ENCODE results near the gene GREB1.

The GREB1 gene

DNA sequence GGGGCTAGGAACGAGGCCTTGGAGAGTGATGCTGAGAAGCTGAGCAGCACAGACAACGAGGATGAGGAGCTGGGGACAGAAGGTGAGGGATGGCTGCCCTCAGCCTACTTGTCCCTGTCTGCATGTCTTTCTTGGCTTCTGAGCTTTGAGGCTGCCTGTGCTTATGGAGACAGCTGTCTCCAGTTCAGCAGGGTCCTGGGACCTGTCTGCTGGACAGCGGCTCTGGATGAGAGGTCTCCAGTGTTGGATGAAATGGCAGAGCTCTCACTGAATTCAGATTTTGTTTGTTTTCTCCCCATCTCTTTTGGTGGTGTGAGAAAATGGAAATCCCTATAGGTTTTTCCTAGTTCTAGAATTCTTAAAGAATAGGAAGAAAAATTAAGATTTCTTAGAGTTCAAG lies 81.4 kb downstream of the GREB1 start:
- DNase-seq: no peak

GRCh38 chr2:11616097-11616687 lies 82.3 kb downstream of the GREB1 start:
- no peak for DNase-seq

DNA sequence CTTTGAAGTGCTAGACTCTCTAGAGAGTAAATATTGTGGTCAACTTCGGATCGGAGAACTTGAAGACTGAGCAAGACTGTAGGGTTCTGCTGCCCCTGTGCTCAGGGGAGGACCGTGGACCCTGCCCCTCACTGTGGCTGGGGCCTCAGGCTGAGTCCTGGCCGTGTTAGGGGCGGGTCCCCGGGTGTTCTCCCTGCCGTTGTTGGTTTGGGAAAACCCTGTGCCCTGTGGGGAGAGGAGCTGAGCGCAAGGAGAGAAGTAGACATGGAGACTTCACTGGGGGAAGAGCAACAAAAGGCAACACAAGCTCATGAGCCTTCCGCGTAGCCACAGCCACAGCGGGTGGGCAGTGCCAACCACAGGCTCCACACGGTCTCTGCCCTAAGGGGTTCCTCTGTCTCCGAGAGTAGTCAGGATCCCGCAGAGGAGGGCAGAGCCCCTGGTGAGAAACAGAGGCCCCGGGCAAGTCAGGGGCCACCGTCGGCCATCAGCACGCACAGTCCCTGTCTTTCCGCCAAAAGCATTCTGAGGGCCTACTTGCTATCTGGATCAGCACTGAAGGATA lies 83.1 kb downstream of the GREB1 start:
- no peak for DNase-seq

- DNase-seq: no peak
Observed at GRCh38 chr2:11617527-11617926, 83.7 kb downstream of the GREB1 start.

GRCh38 chr2:11617984-11618707 lies 84.3 kb downstream of the GREB1 start:
- DNase-seq: no peak

GRCh38 chr2:11618708-11619062 lies 84.8 kb downstream of the GREB1 start:
- no peak for DNase-seq

DNA sequence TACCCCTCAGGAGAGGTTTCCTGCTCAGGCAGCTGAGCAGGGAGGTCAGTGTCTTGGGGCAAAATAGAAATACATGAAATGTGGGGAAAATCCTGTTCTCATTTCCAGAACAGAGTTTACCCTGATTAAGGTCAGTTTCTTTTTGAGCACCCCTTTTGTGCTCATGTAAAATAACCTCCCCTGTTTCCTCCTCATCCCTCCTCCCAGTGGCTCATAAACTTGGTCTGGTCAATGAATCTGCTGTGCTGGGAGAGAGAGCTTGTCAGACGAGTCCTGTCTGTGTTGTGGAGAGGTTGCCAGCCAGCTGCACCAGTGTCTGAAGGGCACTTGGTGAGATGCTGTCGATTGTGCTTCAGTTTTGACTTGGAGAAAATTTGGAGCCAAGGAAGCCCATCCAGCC lies 87.6 kb downstream of the GREB1 start:
- no peak for DNase-seq

DNA sequence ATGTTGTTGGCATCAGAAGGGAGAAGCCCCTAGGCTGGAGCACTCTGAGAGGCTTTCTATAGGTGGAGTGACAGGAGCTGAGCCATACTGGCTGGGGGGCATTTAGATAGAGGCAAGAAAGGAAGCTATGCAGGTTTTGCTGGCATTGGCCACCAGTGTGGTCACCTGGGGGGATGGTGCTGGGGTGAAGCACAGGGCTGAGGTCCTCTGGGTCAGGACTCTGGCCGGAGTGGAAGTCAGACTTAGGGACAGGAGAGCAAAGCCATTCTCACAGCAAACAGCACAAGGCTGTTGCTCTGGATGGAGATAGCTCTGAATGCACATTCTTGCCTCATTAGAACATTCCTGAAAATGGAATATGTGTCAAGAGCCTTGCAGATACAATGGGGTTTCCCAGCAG lies 88.8 kb downstream of the GREB1 start:
- no peak for DNase-seq

- no peak for DNase-seq
Observed at GRCh38 chr2:11624893-11625292, 91.0 kb downstream of the GREB1 start.

GRCh38 chr2:11625671-11626070 lies 91.8 kb downstream of the GREB1 start:
- DNase-seq: no peak

DNA sequence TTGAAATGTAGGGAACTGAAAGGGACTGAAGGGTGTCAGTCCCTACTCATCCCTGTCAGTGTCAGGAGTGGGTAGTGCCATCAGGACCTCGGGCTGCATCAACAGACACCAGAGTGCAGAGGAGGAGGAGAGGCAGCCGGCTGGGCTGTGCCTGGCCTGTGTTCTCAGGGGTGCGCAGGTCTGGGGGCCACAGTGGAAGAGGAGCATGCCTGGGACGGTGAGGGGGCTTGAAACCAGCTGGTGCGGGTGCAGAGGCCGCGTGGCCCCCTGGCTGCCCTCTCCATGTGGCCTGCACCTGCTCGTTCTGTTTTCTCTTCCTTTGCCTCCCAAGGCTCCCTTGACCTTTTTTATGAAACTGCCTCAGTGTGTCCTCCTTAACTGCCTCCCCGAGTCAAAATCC lies 94.8 kb downstream of the GREB1 start:
- no peak for DNase-seq

DNA sequence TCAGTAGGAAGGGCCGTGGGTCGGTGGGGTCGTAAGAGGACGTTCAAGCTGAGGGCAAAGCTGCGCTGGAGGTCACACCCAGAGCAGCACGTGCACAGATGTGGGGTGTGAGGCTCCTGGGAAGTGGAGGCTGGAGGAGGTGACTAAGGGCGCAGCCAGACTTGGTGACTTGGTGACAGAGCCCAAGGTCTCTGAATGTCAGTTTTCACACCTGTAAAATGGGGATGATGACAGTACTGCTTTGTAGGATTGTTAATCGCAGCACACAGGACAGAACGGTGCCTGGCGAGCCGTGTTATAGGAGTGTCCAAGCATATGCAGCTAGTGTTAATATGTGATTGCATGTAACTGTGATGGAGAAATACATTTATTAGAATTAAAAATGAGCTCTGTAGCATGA lies 95.4 kb downstream of the GREB1 start:
- DNase-seq: no peak

DNA sequence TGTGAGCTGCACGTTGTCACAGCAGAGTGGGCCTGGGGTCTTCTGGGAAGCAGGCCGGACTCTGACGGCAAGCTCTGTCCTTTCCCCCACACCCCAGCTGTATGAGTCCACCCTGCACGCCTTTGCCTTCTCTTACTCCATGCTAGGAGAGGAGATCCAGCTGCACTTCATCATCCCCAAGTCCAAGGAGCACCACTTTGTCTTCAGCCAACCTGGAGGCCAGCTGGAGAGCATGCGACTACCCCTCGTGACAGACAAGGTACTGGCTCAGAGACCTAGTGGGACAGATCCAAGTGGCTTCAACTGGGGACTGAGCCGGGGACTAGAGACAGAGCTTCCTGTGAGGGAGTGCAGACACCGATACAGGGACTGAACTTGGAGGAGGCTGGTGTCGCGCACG lies 96.0 kb downstream of the GREB1 start:
- no peak for DNase-seq

GRCh38 chr2:11630855-11631254 lies 97.0 kb downstream of the GREB1 start:
- no peak for DNase-seq

DNA sequence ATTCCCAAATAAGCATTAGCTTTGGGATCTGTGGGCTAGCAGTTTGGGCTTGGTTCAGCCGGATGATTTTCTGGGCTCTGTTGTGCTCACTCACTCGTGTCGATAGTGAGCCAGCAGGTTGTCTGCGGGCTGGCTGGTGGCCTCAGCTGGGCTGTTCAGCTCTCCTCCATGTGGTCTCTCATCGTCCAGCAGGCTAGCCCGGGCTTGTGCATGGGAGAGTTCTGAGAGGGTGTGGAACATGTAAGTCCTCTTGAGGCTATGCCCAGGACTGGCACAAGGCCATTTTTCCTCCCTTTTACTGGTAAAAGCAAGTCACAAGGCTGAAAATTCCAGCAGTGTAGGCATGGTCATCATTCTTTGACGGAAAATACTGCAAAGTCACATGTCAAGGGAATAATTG lies 97.6 kb downstream of the GREB1 start:
- no peak for DNase-seq

- no peak for DNase-seq
Observed at GRCh38 chr2:11633923-11634478, 100.2 kb downstream of the GREB1 start.

- DNase-seq: no peak
Observed at GRCh38 chr2:11634584-11634983, 100.7 kb downstream of the GREB1 start.

GRCh38 chr2:11635141-11635540 lies 101.3 kb downstream of the GREB1 start:
- no peak for DNase-seq

DNA sequence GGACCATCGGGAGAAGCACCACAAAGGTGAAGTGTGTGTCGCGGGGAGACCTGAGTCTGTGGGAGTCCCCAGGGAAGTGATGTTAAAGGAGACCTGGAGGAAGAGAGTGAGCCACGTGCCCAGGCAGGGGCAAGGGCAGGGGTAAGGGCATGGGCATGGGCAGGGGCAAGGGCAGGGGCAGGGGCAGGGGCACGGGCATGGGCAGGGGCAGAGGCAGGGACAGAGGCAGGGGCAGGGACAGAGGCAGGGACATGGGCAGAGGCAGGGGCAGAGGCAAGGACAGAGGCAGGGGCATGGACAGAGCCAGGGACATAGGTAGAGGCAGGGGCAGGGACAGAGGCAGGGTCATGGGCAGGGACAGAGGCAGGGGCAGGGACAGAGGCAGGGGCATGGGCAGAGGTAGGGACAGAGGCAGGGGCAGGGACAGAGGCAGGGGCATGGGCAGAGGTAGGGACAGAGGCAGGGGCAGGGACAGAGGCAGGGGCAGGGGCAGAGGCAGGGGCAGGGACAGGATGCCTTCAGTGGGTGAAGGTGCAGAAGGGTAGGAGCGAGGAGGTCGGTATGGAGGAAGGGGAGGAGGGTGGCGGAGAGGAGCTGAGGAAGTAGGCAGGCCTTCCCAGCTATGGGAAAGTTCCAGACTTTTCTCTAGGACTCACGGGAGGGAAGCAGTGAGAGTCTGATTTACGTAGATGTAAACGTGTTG lies 102.9 kb downstream of the GREB1 start:
- DNase-seq: no peak

DNA sequence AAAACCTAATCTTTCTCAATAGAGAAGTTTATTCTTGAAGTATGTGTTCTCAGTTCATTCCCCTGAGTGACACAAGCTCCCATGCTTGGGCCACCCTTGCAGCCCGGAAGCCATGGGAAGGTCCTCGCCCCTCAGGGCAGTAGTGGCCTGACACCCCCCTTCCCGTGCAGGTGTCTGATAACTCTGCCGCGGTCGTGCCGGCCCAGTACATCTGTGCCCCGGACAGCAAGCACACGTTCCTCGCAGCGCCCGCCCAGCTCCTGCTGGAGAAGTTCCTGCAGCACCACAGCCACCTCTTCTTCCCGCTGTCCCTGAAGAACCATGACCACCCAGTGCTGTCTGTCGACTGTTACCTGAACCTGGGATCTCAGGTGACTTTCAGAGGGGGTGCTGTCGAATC lies 103.7 kb downstream of the GREB1 start:
- no peak for DNase-seq

DNA sequence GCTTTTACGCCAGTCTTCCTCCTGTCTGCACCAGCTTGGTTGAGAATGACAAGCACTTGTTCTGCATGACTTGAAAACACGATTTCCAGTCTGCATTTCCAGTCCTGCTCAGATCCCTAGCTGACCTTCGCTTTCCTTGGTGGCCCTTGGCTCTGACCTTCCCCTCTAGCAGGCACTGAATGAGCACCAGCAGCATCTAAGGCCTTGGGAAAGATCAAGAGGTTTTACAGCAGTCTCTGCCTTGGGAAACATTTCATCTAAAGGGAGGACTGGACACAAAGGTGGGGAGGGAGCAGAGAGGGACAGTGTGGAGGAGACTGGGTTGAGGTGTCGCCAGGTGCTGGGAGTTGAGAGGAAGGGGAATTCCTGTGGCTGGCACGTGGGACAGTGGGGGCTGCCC lies 105.7 kb downstream of the GREB1 start:
- no peak for DNase-seq

- no peak for DNase-seq
Observed at GRCh38 chr2:11640132-11640531, 106.3 kb downstream of the GREB1 start.

- no peak for DNase-seq
Observed at GRCh38 chr2:11642972-11643371, 109.1 kb downstream of the GREB1 start.

- DNase-seq: no peak
Observed at GRCh38 chr2:11644293-11644692, 110.4 kb downstream of the GREB1 start.
